CD4-positive, alpha-beta T cell treated with Interleukin-4 for 1 hour (primary cell): Measurements from ENCODE around the gene NDE1.
"Not testable (repeated sequence)": the region's sequence is repeated elsewhere in the genome, so short reads cannot be mapped to it uniquely, and the experiment has no call there.

ENCODE experiments used
- DNase-seq, 2 donors: peaks; one replicate each; pipeline ENCODE4 v3.0.0-alpha.2; 2020 to 2022

The NDE1 gene

DNA sequence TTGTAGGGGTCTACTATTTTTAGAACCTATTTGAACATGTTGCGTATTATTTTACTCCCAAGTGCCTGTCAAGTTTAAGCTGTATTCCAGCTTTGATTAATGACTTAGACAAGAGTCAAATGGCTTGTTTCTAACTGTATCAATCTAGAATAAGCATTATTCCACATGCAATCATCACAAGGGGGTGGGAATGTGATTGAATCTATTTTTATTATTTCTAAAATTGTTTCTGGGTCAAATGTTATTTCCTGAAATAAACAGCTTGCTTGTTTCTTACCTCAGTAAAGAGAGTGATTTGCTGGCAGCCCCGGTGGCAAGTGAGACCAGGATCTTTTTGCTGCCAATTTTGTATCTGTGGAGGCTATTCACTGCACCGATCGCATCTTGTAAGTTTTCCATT lies 28.6 kb upstream of the NDE1 start:
- no peak for DNase-seq

DNA sequence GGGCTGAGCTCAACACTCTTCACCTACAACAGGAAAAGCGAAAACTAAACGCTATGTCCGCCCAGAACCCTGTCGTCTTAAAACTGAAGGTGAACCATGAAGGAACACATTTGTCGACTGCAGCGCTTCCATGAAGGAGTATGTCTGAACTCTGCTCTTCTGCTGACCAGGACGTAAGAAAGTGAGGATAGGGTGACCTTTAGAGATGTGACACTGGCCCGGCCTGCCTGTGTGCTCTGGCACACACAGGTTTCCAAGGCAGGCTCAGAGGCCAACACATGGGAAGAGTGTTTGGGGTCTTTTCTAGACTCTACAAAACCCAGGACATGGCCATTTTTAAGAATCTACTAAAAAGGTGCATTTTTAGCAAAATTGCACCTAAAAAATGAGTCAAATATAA lies 28.2 kb upstream of the NDE1 start:
- DNase-seq: no peak

DNA sequence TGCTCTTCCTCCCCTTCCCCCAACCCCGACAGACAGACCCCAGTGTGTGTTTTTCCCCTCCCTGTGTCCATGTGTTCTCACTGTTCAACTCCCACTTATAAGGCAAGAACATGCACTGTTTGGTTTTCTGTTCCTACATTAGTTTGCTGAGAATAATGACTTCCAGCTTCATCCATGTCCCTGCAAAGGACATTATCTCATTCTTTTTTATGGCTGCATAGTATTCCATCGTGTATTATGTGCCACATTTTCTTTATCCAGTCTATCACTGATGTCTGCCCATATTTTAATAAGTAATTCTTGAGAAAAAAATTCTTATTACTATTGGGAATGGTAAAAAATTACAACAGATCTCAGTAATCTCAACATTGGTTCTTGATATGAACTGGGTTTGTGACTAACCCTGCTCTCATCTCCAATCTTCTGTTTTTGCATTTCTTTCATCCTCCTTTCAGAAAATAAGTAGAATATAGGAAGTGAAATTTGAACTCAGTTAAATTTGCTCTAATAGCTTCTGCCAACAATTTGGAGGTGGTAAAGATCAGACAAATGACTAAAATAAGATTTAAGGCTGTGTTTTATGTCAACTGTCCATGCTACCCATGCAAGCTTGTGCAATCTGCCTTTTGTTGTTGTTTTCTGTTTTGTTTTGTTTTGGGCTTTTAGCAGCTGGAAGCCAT lies 18.2 kb upstream of the NDE1 start:
- no peak for DNase-seq

DNA sequence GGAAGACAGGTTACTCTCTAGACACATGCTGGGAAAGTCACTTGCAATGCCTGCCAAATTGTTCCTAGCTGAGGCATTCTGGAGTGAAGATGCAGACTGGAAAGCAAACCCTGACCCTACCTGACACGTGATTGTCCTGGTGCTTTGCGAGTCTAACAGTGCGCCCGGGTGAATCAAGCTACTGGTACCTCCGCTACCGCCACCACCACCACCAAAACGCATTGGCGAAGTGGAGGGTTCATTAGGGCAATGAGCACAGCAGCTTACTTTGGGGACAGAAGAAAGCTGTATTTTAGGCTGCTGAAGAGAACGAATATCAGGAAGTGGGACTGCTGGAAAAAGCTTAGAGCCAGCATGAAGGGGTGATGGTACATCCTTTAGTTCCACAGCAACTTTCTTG lies 14.1 kb upstream of the NDE1 start:
- no peak for DNase-seq

DNA sequence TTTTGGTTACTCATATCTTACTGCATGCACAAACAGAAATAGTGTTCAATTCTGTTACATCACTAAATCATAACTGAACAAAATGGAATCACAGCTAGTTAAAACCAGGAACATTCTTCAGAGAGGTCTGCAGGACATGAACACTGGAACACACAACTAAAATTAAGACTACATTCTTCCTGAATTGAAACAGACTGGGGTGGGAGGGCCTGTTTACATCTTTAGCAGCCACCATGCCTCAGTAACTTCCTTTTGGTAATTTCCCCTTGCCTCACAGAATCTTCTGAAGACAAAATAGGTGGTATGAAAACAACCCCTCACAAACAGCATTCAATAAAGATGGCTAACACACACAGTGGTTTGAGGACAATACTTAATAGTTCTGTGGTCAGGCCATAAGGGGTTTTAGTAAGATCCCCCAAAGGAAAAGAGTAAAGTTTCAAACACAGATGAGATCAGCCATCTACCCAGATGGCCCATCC lies 13.6 kb upstream of the NDE1 start:
- DNase-seq: peak; percentile 28 to 59

DNA sequence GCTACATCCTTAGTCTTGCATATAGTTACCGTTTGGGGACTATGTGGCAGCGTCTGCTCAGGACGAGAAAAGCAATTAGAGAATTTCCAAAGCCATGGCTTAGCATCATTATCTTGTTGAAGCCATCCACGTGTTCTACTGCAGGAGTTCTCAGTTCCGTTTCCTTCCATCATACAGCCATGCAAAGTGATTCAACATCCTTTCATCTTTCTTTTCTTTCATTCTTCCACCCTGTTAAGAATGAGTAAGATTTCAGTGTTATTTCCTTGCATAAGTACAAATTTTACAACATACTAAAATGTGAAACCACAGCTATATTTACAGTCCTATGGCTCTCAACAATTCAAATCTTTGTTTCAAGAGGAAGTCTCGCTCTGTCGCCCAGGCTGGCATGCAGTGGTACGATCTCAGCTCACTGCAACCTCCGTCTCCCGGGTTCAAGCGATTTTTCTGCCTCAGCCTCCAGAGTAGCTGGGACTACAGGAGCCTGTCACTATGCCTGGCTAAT lies 10.9 kb upstream of the NDE1 start:
- peak in 1 of 2 donors; percentile 40 for DNase-seq

DNA sequence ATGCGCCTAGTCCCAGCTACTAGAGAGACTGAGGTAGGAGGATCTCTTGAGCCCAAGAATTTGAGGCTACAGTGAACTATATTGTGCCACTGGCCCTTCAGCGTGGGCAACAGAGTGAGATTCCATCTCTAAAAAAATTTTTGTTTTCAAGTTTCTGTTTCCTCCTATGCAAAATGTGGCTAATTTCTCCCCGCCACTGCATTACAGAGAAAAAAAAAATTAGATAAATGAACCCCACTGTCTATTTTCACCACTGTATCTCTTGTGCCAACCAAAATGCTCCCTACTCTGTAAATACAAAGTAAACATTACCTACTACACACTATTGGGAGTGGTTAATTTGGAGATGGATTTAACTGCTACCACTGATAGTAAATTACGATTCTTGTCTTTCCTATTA lies 9.1 kb upstream of the NDE1 start:
- no peak for DNase-seq

DNA sequence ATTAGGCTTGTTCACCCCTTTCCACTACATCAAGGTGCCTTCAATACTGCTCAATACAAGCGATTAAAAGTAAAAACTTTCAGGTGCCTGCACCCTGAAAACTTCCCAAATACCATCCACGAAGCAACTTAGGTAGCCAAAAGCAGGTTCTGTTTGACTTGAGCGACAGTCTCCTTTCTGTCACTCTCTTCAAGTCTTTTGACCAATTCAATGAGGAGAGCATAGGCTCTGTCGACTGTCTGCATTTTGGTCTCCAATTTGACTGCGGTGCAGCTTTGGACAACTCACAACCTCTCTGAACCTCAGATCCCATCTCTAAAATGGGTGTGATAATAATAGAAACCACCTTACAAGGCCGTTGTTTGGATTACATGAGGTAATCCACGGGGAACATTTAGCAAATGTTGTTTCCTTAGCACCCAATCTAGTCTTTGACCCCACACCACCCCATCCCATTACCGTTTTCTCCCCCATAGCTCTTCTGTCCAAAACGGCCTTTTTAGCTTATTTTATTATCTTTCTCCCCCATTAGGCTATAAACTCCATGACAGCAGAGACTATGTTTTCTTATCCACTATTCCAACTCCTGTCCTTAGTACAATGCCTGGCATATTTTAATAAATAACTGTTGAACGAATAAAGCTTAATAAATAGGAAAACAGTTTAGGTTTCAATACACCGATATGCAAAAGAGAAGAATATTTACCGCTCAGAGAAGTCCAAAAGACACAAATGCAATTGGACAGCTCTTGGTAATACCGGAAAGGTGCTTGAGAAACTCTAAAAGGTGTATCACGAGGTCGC lies 8.1 kb upstream of the NDE1 start:
- DNase-seq: no peak

DNA sequence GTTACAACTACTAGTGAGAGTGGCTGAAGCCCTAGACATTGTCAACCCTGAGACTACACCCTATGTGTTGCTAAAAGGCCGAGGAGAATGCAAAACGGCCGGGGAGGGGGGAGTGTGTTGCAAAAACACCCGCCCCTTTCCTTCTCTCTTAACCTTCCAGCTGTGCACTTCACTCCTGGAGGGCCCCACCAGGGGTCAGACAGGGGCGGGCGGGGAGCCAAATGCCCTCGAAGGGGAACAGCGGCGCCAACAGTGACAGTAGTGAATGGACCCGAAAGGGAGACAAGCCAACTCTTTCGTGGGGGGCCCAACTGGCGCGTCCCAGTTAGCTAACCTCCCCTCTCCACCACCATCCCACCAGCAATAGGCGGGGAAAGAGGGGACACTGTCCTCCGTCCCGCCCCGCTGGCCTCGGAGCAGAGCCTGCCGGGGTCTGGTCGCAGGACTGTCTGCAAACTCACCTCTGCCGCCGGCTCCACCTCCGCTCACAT lies 7.4 kb upstream of the NDE1 start:
- peak; percentile 87 to 90 for DNase-seq

DNA sequence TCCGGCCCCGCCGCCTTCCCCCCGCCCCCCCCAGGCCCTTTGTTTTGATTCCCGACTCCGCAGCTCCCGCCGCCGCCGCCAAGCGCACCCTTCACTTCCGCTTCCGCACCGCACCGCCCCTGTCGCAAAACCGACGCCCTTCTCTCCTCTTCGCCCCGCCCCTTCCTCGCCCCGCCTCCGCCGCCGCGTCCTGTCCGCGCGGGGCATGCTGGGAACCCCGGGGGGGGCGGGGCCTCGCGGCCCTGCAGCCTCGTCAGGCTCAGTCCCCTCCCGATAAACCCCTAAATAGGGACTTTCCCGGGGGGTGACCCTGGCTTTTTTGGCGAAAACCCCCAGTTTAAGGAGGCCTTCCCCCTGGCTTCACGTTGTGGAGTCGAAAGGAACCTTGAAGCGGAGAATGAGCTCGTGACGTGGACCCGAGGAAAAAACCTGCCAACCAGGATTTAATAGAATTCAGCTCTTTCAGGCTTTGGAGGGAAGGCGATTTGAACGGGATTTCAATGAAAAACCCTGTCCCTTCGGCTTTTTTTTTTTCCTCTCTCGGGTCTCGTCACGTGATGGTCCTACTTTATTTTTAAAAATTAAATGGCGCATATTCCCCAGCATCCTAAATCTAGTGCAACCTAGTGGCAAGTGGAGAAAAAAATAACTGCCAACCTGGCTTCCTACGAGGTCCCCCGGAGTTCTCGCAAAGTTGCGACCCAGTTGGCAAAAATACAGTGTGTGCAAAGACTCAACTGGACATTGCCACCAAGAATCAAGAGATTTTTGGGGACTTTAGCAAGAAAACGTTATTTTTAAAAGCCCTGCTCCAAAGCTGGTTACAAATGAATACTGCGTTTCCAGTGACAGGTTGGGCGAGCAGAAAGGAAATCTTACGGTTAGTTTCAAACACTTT lies 6.7 kb upstream of the NDE1 start, which contains the start of gene MARF1:
MARF1 (minus strand) TSS at position 107 of the 898 bp plus-strand sequence. CDS start 3,921 bp downstream, outside the sequence.
- DNase-seq: peak; percentile 98 to 99

DNA sequence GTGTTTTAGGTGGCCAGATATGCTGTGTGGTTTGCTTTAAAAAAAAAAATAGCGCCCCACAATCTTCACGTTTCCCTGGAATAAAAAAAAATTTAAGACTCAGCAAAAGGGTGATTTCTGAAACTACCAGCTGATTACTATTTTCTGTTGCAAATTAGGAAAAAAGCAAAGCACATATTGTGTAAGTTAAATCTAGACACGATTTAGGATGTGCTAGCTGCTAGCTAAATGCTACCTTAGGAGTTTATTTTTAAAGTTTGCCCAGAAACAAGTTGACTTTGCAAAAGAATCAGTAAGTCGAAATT lies 6.1 kb upstream of the NDE1 start:
- peak in 1 of 2 donors; percentile 60 for DNase-seq

DNA sequence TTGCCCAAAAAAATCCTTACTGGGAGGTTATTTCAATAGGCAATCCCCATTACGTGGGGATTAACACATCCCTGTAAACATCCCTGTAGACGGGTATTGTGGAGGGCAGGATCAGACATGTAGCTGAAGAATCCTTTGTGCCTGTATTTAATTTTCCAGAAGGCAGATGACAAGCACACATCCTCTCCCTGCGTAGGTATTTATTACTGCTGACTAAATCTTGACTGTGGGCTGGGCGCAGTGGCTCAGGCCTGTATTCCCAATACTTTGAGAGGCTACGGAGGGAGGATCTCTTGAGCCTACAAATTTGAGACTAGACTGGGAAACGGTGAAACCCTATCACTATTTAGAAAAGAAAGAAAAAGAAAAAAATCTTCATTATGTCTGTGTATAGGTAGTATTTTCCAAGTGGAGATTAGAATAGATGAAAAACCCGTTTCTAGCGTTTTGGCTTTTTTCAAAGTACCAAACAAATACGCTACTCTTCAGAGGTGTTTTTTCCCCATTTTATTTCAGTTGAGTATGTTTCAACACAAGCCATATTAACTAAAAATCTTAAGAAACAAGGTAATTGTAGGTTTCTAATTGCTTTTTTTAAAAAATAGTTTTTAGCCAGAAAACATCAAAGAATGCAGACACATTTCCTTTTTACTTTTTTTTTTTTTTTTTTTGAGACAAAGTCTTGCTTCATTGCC lies 5.6 kb upstream of the NDE1 start:
- DNase-seq: no peak

DNA sequence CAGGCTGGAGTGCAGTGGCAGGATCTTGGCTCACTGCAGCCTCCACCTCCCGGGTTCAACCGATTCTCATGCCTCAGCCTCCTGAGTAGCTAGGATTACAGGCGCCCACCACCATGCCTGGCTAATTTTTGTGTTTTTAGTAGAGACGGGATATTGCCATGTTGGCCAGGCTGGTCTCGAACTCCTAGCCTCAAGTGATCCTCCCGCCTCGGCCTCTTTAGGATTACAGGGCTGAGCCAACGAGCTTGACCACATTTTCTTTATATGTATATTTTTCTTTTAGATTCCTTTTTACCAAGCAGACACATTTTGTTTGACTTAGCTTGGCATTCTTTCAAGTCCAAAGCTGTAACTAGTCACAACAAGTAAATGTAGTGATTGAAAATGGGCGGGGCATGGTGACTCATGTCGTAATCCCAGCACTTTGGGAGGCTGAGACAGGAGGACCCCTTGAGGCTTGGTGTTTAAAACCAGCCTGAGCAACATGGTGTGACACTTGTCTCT lies 5.0 kb upstream of the NDE1 start:
- not testable (repeated sequence) for DNase-seq

DNA sequence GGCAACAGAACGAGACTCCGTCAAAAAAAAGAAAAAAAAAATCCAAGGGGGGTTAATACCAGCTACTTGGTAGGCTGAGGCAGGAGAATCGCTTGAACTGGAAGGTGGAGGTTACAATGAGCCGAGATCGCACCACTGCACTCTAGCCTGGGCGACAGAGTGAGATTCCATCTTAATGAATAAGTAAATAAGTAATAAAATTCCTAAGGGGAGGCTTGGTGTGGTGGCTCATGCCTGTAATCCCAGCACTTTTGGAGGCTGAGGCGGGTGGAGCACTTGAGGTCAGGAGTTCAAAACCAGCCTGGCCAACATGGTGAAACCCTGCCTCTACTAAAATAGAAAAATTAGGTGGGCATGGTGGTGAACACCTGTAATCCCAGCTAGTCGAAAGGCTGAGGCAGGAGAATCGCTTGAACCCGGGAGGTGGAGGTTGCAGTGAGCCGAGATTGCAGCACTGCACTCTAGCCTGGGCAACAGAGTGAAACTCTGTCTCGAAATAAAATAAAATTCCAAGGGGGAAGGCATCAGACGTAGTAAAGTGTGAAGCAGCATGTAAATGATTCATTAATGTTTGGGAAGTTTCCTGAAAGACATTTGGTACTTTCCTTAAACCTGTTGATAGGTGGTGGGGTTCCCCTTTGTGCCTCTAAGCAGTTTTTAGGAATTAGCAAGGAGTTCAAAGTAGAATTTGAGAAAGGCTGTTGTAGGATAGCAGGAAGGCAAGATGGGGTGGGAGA lies 3.3 kb upstream of the NDE1 start:
- DNase-seq: not testable (repeated sequence)

DNA sequence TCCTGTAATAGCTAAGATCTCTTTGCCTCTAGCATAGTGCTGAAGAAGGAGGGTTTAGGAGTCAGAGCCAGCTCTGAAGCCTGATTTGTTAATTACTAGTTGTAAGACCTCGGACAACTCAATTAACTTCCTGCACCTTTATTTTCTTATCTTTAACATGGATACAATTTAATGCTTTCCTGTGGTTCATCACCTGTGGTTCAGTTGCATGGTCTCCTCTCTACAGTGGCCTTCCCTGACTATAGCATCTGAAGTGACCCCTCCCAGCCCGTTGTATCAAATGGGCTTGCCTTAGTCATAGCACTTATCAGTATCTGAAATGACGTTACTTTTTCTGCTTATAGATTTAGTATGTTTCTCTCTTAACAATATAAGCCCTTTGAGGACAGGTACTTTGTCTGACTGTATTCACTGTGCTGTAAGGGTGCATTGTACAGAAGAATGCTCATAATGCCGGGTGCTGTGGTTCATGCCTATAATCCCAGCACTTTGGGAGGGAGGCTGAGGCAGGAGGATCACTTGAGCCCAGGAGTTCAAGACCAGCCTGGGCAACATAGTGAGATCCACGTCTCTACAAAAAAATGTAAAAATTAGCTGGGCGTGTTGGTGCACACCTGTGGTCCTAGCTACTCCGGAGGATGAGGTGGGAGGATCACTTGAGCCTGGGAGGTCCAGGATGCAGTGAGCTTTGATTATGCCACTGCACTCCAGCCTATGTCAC lies 2.6 kb upstream of the NDE1 start:
- DNase-seq: no peak

DNA sequence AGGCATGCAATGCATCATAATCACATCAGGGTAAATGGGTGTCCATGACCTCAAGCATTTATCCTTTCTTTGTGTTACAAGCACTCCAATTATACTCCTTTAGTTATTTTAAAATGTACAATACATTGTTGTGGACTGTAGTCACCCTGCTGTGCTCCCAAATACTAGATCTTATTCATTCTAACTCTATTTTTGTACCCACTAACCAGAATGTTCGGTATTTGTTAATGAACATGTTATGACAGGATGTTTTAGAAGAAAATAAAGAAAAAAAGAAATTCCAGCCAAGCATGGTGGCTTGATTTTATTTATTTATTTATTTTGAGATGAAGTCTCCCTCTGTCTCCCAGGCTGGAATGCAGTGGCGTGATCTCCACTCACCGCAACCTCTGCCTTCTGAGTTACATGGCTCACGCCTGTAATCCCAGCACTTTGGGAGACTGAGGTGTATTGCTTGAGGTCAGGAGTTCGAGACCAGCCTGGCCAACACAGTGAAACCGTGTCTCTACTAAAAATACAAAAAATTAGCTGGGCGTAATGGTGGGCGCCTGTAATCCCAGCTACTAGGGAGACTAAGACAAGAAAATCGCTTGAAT lies 1.8 kb upstream of the NDE1 start:
- no peak for DNase-seq

DNA sequence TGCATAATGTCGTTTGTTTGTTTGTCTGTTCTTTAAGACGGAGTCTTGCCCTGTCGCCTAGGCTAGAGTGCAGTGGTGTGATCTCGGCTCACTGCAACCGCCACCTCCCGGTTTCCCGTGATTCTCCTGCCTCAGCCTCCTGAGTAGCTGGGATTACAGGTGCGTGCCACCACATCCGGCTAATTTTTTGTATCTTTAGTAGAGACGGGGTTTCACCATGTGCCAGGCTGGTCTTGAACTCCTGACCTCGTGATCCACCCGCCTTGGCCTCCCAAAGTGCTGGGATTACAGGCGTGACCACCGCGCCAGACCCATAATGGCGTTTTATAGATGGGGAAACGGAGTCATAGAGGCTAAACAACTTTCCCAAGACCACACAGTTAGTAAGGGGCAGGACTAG lies 734 bp upstream of the NDE1 start:
- DNase-seq: not testable (repeated sequence)

DNA sequence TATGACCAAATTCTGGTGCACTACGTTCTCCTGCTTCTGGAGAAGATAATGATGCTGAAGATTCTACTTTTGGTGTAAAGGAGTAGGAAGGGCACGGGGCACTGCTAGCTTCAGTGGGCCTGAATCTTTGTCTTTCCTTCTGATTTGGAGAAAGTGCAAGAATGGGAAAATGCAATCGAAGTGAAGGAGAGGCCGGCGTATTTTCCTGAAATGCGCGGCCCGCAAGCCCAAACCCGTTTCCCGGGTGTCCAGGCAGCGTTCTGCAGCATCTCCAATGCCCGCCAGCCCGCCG lies 372 bp upstream of the NDE1 start:
- DNase-seq: no peak

DNA sequence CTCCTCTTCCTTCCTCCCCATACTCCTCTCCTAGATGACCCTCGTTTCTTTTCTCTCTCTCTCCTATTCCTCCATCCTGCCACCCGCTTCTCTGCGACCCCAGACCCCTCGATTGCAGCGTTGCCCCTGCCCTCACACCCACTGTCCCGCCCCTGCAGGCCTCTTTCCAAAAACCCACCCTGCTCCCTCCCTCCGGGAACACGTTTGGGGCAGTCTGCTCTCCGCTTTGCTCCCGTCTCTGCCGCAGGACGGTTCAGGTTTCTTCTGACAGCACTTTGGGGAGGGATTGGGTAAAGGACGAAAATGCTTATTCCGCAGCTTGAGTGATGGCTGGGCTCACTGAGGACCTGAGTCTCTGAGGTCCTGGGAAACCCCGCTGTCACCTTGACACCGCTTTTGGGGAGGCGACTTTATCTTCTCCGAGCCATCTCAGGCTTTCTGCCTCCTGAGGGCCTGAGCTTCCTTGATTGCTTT lies 690 bp downstream of the NDE1 start:
- peak; percentile 39 to 62 for DNase-seq

DNA sequence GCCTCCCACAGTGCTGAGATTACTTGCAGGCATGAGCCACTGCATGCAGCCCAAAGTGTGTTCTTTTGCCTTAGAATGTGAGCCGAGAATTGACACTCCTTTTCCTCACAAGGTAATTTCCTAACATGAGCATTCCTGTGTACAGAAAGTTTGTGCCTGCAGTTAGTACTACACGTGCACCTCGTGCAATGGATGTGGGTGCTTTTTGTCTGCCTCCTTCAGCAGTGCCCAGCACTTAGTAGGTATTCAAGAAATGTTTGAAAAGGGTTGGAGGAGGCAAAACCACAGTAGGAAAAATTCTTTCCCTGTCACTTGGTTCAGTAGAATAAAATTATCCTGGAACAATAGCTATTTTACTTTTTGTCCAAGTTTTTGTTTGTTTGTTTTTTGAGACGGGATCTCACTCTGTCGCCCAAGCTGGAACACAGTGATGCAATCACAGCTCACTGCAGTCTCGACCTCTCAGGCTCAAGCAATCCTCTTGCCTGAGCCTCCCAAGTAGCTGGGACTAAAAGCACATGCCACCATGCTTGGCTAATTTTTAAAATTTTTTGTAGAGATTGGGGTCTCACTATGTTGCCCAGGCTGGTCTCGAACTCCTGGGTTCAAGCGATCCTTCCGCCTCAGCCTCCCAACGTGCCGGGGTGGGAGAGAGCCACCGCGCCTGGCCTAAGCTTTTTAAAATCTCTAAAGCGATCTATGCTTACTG lies 2.4 kb downstream of the NDE1 start:
- DNase-seq: no peak
